SK-N-SH (cell line): Measurements from ENCODE around the gene ZNF641. TPM values are rescaled to one million over a fixed set of nuclear protein-coding genes. Genes with fewer than 3 reads are reported as not detected.

Source experiments
- CTCF ChIA-PET: fragments of 300-600, 350-600 bp; formaldehyde crosslinking; extraction: SDS; loops from one replicate; lab custom pipeline; 2021; lab: Yijun Ruan, JAX
- POLR2A ChIA-PET: fragments of 350-600 bp; sonication (Branson Sonifier 250); formaldehyde crosslinking; extraction: SDS; loops from one replicate; lab custom pipeline; 2020; ENCODE audit warnings: antibody characterized with exemption, inconsistent platforms; lab: Yijun Ruan, JAX
- DNase-seq: peaks from one replicate; pipeline ENCODE4 v3.0.0; 2012
- H2AFZ ChIP-seq: fragments of 200-600 bp; sonication (generic); 2 replicates; pipeline ENCODE4 v1.8.1; 2016; ENCODE audit warnings: antibody characterized with exemption, mild to moderate bottlenecking, low read depth
- H3F3A ChIP-seq: fragments of 200-600 bp; sonication (generic); replicated peaks from 2 replicates; pipeline ENCODE3; 2016; ENCODE audit warnings: antibody characterized with exemption, mild to moderate bottlenecking; ENCODE audit not compliant: insufficient read depth
- H3K27ac ChIP-seq, 2 experiments: fragments of 200-500 bp in 1 of 2; fragments of 200-600 bp in 1 of 2; sonication (Bioruptor generic) in 1 of 2; sonication (generic), shearing (Covaris generic) in 1 of 2; 2 replicates each; pipeline versions ENCODE4 v1.5.1 to v1.6.1; 2014 to 2016; ENCODE audit warnings: low read depth in 2 of 2, inconsistent platforms in 1 of 2, low read length in 1 of 2, mild to moderate bottlenecking in 1 of 2, mixed read lengths in 1 of 2
- H3K27me3 ChIP-seq: fragments of 200-600 bp; sonication (generic), shearing (Covaris generic); 2 replicates; pipeline ENCODE4 v1.6.1; 2016; ENCODE audit warnings: mixed run types; ENCODE audit not compliant: insufficient read depth
- H3K36me3 ChIP-seq, 2 experiments: fragments of 200-500 bp in 1 of 2; fragments of 200-600 bp in 1 of 2; sonication (Bioruptor generic) in 1 of 2; sonication (generic) in 1 of 2; replicated peaks in 1 of 2; 2 replicates each; pipeline versions ENCODE3 to v1.5.1; 2014 to 2016; ENCODE audit warnings: low read length in 1 of 2, mild to moderate bottlenecking in 1 of 2; ENCODE audit not compliant: insufficient read depth in 2 of 2, control insufficient read depth in 1 of 2
- H3K4me1 ChIP-seq, 2 experiments: fragments of 200-500 bp in 1 of 2; fragments of 200-600 bp in 1 of 2; sonication (Bioruptor generic) in 1 of 2; sonication (generic), shearing (Covaris generic) in 1 of 2; 2 replicates each; pipeline versions ENCODE4 v1.5.1 to v1.6.1; 2014 to 2016; ENCODE audit warnings: low read depth in 1 of 2, low read length in 1 of 2, mixed run types in 1 of 2; ENCODE audit not compliant: insufficient read depth in 2 of 2, control insufficient read depth in 1 of 2
- H3K4me2 ChIP-seq: fragments of 200-600 bp; sonication (generic), shearing (Covaris generic); 2 replicates; pipeline ENCODE4 v1.6.1; 2017; ENCODE audit warnings: mixed run types
- H3K4me3 ChIP-seq, 2 experiments: fragments of 200-500 bp in 1 of 2; fragments of 200-600 bp in 1 of 2; sonication (Bioruptor generic) in 1 of 2; sonication (generic), shearing (Covaris generic) in 1 of 2; 2 replicates each; pipeline versions ENCODE4 v1.5.1 to v1.8.1; 2014 to 2016; ENCODE audit warnings: low read depth in 2 of 2, inconsistent platforms in 1 of 2, low read length in 1 of 2, mild to moderate bottlenecking in 1 of 2, mixed read lengths in 1 of 2, moderate library complexity in 1 of 2
- H3K79me2 ChIP-seq: fragments of 200-600 bp; sonication (generic); 2 replicates; pipeline ENCODE4 v1.8.1; 2017; ENCODE audit warnings: mild to moderate bottlenecking; ENCODE audit not compliant: insufficient read depth
- H3K9ac ChIP-seq: fragments of 200-600 bp; sonication (generic); 2 replicates; pipeline ENCODE4 v1.6.1; 2017; ENCODE audit warnings: mixed run types
- H3K9me2 ChIP-seq: fragments of 200-600 bp; sonication (generic); 2 replicates; pipeline ENCODE4 v1.6.1; 2017; ENCODE audit warnings: mixed run types
- H3K9me3 ChIP-seq: fragments of 200-600 bp; sonication (generic); 2 replicates; pipeline ENCODE4 v1.6.1; 2017; ENCODE audit warnings: mixed run types, mild to moderate bottlenecking, moderate library complexity
- H4K20me1 ChIP-seq: fragments of 200-600 bp; sonication (generic); 2 replicates; pipeline ENCODE4 v1.6.1; 2017; ENCODE audit warnings: mild to moderate bottlenecking, mixed run types; ENCODE audit not compliant: insufficient read depth
- CHD2 ChIP-seq: fragments of 150-350 bp; IDR thresholded peaks from 2 replicates; pipeline ENCODE4 v1.6.1; 2018; ENCODE audit warnings: low read length; ENCODE audit not compliant: partially characterized antibody
- ELF1 ChIP-seq: IDR thresholded peaks from 2 replicates; pipeline ENCODE4 v1.4.0; 2012
- FOSL2 ChIP-seq: IDR thresholded peaks from 2 replicates; pipeline ENCODE4 v1.4.0; 2012; ENCODE audit warnings: low read depth, mild to moderate bottlenecking, moderate library complexity, borderline replicate concordance
- FOXJ3 ChIP-seq: sonication (generic); formaldehyde crosslinking; IDR thresholded peaks from 2 replicates; pipeline ENCODE4 v1.5.1; 2020; ENCODE audit warnings: mild to moderate bottlenecking, missing genetic modification reagents
- GABPA ChIP-seq: IDR thresholded peaks from 2 replicates; pipeline ENCODE4 v1.4.0; 2012; ENCODE audit warnings: low read depth, mild to moderate bottlenecking
- GATA2 ChIP-seq: sonication (generic); formaldehyde crosslinking; IDR thresholded peaks from 2 replicates; pipeline ENCODE4 v1.5.0; 2020; ENCODE audit warnings: mild to moderate bottlenecking, missing genetic modification reagents
- JUND ChIP-seq: IDR thresholded peaks from 2 replicates; pipeline ENCODE4 v1.4.0; 2012
- NFIC ChIP-seq: IDR thresholded peaks from 2 replicates; pipeline ENCODE4 v1.4.0; 2012; ENCODE audit warnings: borderline replicate concordance
- NRF1 ChIP-seq: IDR thresholded peaks from 2 replicates; pipeline ENCODE4 v1.6.1; 2012; ENCODE audit warnings: low read depth, mild to moderate bottlenecking, low read length
- RAD21 ChIP-seq: IDR thresholded peaks from 2 replicates; pipeline ENCODE4 v1.6.1; 2012; ENCODE audit warnings: mild to moderate bottlenecking, low read length
- RCOR1 ChIP-seq: fragments of 150-350 bp; IDR thresholded peaks from 2 replicates; pipeline ENCODE4 v1.6.1; 2017; ENCODE audit warnings: antibody characterized with exemption, low read length
- RFX5 ChIP-seq: IDR thresholded peaks from 2 replicates; pipeline ENCODE4 v1.6.1; 2012; ENCODE audit warnings: mild to moderate bottlenecking, improper control_type of control experiment, low read length
- RXRA ChIP-seq: IDR thresholded peaks from 2 replicates; pipeline ENCODE4 v1.4.0; 2012; ENCODE audit warnings: low read depth, mild to moderate bottlenecking, borderline replicate concordance
- TAF1 ChIP-seq: IDR thresholded peaks from 2 replicates; pipeline ENCODE4 v1.6.1; 2012; ENCODE audit warnings: low read depth, mild to moderate bottlenecking, low read length, moderate library complexity, borderline replicate concordance
- TEAD4 ChIP-seq: IDR thresholded peaks from 2 replicates; pipeline ENCODE4 v1.4.0; 2012; ENCODE audit warnings: mild to moderate bottlenecking, borderline replicate concordance; ENCODE audit not compliant: insufficient read depth
- WGBS: methylation state at CpG from one replicate; pipeline ENCODE4 v1.1.6; 2017; ENCODE audit warnings: low lambda C conversion rate; 5-methylcytosine and 5-hydroxymethylcytosine counted together
- polyA plus RNA-seq, 3 experiments: library from polyadenylated mRNA; depleted of rRNA; stranded (reverse); fragments of >200 nt; gene quantifications; 2 replicates each; pipeline ENCODE4 v1.2.3, GENCODE V29; 2012
- TF ChIP-seq, protein P1 (sequence below): IDR thresholded peaks from 2 replicates; pipeline ENCODE4 v1.4.0; 2012; ENCODE audit warnings: low read depth, borderline replicate concordance
- TF ChIP-seq, protein P2 (sequence below): fragments of 200-600 bp; sonication (generic); IDR thresholded peaks from 2 replicates; pipeline ENCODE4 v1.6.1; 2017; ENCODE audit warnings: antibody characterized with exemption, mild to moderate bottlenecking, moderate library complexity
- TF ChIP-seq, protein P3 (sequence below): IDR thresholded peaks from 2 replicates; pipeline ENCODE4; 2012
- TF ChIP-seq, protein P4 (sequence below): fragments of 150-350 bp; IDR thresholded peaks from 2 replicates; pipeline ENCODE4 v1.6.1; 2017; ENCODE audit warnings: antibody characterized with exemption, low read length, low read depth, borderline replicate concordance

ZNF641 gene
- polyA plus RNA-seq, 1 of the 3 experiments (the other 2 are of a cell fraction): 1.9 TPM

DNA sequence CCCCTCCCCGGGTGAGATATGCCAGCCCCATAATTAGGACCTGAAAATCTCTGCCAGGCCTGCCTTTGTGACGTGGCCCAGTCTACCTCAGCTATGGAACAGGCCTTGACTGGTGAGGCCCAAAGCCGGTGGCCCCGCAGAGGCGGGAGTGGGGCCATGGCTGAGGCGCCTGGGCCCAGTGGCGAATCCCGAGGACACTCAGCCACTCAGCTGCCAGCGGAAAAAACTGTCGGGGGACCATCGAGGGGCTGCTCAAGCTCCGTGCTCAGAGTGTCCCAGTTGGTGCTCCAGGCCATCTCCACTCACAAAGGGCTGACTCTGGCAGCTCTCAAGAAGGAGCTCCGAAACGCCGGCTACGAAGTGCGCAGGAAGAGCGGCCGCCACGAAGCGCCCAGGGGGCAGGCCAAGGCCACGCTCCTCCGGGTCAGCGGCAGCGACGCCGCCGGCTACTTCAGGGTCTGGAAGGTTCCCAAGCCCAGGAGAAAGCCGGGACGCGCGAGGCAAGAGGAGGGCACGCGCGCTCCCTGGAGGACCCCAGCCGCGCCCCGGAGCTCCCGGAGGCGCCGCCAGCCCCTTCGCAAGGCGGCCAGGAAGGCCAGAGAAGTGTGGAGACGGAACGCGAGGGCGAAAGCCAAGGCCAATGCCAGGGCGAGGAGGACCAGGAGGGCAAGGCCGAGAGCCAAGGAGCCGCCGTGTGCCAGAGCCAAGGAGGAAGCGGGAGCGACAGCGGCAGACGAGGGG lies 21.4 kb downstream of the ZNF641 start:
- DNase-seq: no peak
- Histone ChIP-seq H3K9me3 (no peaks in the 10 kb centered on the region), H3K27ac (no peak overlapping the region), H3F3A (no peaks in the 10 kb centered on the region), H3K4me3 (no peak overlapping the region), H2AFZ (no peak overlapping the region), H3K9me2 (no peaks in the 10 kb centered on the region), H3K36me3 (no peaks in the 10 kb centered on the region), H3K4me2 (no peak overlapping the region), H3K79me2 (no peaks in the 10 kb centered on the region), H4K20me1 (no peaks in the 10 kb centered on the region), H3K4me1 (no peaks in the 10 kb centered on the region), H3K27me3 (no peaks in the 10 kb centered on the region), H3K9ac (no peak overlapping the region)
- ChIA-PET POLR2A (no interaction called here), CTCF (no interaction called here)
- TF ChIP-seq, protein P1, sequence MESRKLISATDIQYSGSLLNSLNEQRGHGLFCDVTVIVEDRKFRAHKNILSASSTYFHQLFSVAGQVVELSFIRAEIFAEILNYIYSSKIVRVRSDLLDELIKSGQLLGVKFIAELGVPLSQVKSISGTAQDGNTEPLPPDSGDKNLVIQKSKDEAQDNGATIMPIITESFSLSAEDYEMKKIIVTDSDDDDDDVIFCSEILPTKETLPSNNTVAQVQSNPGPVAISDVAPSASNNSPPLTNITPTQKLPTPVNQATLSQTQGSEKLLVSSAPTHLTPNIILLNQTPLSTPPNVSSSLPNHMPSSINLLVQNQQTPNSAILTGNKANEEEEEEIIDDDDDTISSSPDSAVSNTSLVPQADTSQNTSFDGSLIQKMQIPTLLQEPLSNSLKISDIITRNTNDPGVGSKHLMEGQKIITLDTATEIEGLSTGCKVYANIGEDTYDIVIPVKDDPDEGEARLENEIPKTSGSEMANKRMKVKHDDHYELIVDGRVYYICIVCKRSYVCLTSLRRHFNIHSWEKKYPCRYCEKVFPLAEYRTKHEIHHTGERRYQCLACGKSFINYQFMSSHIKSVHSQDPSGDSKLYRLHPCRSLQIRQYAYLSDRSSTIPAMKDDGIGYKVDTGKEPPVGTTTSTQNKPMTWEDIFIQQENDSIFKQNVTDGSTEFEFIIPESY: no peak
- no peak for TF ChIP-seq NRF1
- TF ChIP-seq RCOR1: no peak
- TF ChIP-seq FOXJ3: no peak
- no peak for TF ChIP-seq GABPA
- WGBS: 77% methylated on average over 51 of the region's 55 CpGs

DNA sequence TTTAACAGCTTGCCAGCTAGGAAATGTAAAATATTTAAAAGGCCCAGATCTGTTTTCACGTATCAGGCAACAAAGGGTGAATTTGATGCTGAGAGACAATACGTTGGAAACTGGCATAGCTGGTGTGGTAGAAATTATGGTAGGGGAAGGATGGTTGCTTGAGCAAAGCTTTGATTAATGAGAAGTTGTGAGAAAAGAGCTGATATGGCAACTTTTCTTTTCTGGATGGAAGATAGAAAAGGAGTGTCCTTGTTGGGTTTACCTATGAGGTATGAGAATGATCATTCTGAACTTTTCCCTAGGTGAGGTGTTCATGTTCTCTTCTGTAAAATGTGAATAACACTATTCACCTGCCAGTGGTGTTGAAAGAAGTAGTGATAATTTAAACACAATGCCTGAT lies 34.2 kb downstream of the ZNF641 start:
- Histone ChIP-seq H3K27me3 (no peaks in the 10 kb centered on the region), H2AFZ (no peak overlapping the region), H3K4me1 (no peaks in the 10 kb centered on the region), H3K9me3 (no peaks in the 10 kb centered on the region), H3K9me2 (no peaks in the 10 kb centered on the region), H3K4me3 (no peak overlapping the region), H3F3A (no peaks in the 10 kb centered on the region), H3K79me2 (no peaks in the 10 kb centered on the region), H3K27ac (no peak overlapping the region), H3K4me2 (no peak overlapping the region), H3K9ac (no peak overlapping the region), H3K36me3 (no peaks in the 10 kb centered on the region), H4K20me1 (no peaks in the 10 kb centered on the region)
- no CpG with 5 or more reads among the region's 2 CpGs for WGBS
- POLR2A ChIA-PET: no interaction called here
- no peak for DNase-seq
- CTCF ChIA-PET: no interaction called here
- TF ChIP-seq, protein P2, sequence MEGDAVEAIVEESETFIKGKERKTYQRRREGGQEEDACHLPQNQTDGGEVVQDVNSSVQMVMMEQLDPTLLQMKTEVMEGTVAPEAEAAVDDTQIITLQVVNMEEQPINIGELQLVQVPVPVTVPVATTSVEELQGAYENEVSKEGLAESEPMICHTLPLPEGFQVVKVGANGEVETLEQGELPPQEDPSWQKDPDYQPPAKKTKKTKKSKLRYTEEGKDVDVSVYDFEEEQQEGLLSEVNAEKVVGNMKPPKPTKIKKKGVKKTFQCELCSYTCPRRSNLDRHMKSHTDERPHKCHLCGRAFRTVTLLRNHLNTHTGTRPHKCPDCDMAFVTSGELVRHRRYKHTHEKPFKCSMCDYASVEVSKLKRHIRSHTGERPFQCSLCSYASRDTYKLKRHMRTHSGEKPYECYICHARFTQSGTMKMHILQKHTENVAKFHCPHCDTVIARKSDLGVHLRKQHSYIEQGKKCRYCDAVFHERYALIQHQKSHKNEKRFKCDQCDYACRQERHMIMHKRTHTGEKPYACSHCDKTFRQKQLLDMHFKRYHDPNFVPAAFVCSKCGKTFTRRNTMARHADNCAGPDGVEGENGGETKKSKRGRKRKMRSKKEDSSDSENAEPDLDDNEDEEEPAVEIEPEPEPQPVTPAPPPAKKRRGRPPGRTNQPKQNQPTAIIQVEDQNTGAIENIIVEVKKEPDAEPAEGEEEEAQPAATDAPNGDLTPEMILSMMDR: no peak
- TF ChIP-seq RFX5 (no peak), RXRA (no peak), NFIC (no peak), TEAD4 (no peak), RAD21 (no peak), NRF1 (no peak), GATA2 (CRISPR knock-in tag) (no peak), CHD2 (no peak), FOXJ3 (no peak), ELF1 (no peak), JUND (no peak), TAF1 (no peak), FOSL2 (no peak)
- TF ChIP-seq, protein P3, sequence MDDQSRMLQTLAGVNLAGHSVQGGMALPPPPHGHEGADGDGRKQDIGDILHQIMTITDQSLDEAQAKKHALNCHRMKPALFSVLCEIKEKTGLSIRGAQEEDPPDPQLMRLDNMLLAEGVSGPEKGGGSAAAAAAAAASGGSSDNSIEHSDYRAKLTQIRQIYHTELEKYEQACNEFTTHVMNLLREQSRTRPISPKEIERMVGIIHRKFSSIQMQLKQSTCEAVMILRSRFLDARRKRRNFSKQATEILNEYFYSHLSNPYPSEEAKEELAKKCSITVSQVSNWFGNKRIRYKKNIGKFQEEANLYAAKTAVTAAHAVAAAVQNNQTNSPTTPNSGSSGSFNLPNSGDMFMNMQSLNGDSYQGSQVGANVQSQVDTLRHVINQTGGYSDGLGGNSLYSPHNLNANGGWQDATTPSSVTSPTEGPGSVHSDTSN: no peak
- TF ChIP-seq, protein P4, sequence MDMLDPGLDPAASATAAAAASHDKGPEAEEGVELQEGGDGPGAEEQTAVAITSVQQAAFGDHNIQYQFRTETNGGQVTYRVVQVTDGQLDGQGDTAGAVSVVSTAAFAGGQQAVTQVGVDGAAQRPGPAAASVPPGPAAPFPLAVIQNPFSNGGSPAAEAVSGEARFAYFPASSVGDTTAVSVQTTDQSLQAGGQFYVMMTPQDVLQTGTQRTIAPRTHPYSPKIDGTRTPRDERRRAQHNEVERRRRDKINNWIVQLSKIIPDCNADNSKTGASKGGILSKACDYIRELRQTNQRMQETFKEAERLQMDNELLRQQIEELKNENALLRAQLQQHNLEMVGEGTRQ: no peak
- TF ChIP-seq, protein P1: no peak
